ENCODE measurements around the gene KIRREL3.

DNA sequence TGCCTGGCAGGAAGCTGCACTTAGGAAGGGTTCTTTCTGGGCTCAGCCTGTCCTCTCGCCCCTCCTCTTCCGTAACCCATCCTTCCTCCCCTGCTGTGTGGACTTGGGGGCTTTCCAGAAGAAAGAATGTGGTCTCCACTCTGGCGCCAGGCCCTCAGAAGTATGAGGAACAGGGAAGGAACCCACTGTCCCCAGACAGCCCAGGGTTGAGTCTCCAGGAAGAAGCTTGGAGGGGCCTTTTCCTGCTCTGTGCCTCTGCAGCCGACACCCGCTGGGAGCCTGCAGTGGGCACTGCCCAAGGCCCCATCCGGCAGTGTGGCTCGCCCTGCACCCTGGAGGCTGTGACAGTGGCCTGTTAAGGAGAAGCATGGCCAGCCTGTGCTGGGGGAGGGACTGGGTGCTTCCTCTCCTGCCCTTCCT is 532.5 kb downstream of the KIRREL3 start:
- no peak for TF ChIP-seq POLR2A (IDR thresholded peaks at IDR 0.05)
- TF ChIP-seq, protein P1, sequence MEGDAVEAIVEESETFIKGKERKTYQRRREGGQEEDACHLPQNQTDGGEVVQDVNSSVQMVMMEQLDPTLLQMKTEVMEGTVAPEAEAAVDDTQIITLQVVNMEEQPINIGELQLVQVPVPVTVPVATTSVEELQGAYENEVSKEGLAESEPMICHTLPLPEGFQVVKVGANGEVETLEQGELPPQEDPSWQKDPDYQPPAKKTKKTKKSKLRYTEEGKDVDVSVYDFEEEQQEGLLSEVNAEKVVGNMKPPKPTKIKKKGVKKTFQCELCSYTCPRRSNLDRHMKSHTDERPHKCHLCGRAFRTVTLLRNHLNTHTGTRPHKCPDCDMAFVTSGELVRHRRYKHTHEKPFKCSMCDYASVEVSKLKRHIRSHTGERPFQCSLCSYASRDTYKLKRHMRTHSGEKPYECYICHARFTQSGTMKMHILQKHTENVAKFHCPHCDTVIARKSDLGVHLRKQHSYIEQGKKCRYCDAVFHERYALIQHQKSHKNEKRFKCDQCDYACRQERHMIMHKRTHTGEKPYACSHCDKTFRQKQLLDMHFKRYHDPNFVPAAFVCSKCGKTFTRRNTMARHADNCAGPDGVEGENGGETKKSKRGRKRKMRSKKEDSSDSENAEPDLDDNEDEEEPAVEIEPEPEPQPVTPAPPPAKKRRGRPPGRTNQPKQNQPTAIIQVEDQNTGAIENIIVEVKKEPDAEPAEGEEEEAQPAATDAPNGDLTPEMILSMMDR (IDR thresholded peaks at IDR 0.05), result no peak

Measured in testis (tissue), 2 donors.